Measurements from ENCODE around the gene PRDX6.

Gene PRDX6

DNA sequence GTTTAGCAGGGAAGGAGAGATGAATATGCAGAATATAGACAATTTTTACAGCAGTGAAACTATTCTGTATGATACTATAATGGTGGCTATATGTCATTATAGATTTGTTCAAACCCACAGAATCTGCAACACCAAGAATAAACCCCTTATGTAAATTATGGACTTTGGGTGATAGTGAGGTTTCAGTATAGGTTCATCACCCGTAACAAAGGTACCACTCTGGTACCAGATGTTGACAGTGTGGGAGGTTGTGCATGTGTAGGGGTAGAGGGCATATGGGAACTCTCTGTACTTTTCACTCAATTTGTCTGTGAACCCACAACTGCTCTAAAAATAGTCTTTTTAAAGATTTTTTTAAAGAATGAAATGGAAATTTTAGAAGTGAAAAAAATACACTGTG lies 29.9 kb upstream of the PRDX6 start:
- no peak overlapping the region for H3K4me2 ChIP-seq (ENCODE audit: low read depth, low read length)
- H4K20me1 ChIP-seq (ENCODE audit: insufficient read depth, low read length), result no peaks in the 10 kb centered on the region
- no peaks in the 10 kb centered on the region for H3K27me3 ChIP-seq (replicated peaks; ENCODE audit: insufficient read depth, low read length)
- no peaks in the 10 kb centered on the region for H3K36me3 ChIP-seq (replicated peaks; ENCODE audit: insufficient read depth, low read length)
- peaks cover 21% of the 10 kb centered on the region for H3K4me1 ChIP-seq (ENCODE audit: low read length)
- DNase-seq, result no peak
- no peak overlapping the region for H3K9ac ChIP-seq (ENCODE audit: low read length)
- TF ChIP-seq EZH2 (optimal IDR thresholded peaks at IDR 0.05; ENCODE audit: low read depth, low read length), result no peak
- no peak for TF ChIP-seq EZH2phosphoT487 (IDR thresholded peaks at IDR 0.05; ENCODE audit: low read length)
- TF ChIP-seq CTCF (IDR thresholded peaks at IDR 0.05; ENCODE audit: low read length), result no peak
- no peaks in the 10 kb centered on the region for H3K9me2 ChIP-seq (replicated peaks; ENCODE audit: insufficient read depth, low read length)
- H3K79me2 ChIP-seq (ENCODE audit: low read length), result no peaks in the 10 kb centered on the region
- no peak overlapping the region for H3K4me3 ChIP-seq (ENCODE audit: low read length)
- H3F3A ChIP-seq (ENCODE audit: insufficient read depth, low read length), result peaks cover 21% of the 10 kb centered on the region
- no peaks in the 10 kb centered on the region for H3K9me3 ChIP-seq (replicated peaks; ENCODE audit: insufficient read depth, low read length)
- no peak overlapping the region for H2AFZ ChIP-seq (ENCODE audit: low read length)
- no peak overlapping the region for H3K27ac ChIP-seq (ENCODE audit: low read length)

GRCh38 chr1:173448945-173449344 lies 28.2 kb upstream of the PRDX6 start:
- Histone ChIP-seq H3K4me3 (ENCODE audit: low read length) (no peak overlapping the region), H3K27me3 (replicated peaks; ENCODE audit: insufficient read depth, low read length) (no peaks in the 10 kb centered on the region), H3K9me3 (replicated peaks; ENCODE audit: insufficient read depth, low read length) (no peaks in the 10 kb centered on the region), H3F3A (ENCODE audit: insufficient read depth, low read length) (peaks cover 21% of the 10 kb centered on the region), H3K4me1 (ENCODE audit: low read length) (peaks cover 16% of the 10 kb centered on the region), H2AFZ (ENCODE audit: low read length) (no peak overlapping the region), H3K9me2 (replicated peaks; ENCODE audit: insufficient read depth, low read length) (no peaks in the 10 kb centered on the region), H3K36me3 (replicated peaks; ENCODE audit: insufficient read depth, low read length) (no peaks in the 10 kb centered on the region), H3K79me2 (ENCODE audit: low read length) (no peaks in the 10 kb centered on the region), H3K4me2 (ENCODE audit: low read depth, low read length) (no peak overlapping the region), H3K9ac (ENCODE audit: low read length) (no peak overlapping the region), H4K20me1 (ENCODE audit: insufficient read depth, low read length) (no peaks in the 10 kb centered on the region), H3K27ac (ENCODE audit: low read length) (no peak overlapping the region)
- no peak for TF ChIP-seq EZH2phosphoT487 (IDR thresholded peaks at IDR 0.05; ENCODE audit: low read length)
- TF ChIP-seq EZH2 (optimal IDR thresholded peaks at IDR 0.05; ENCODE audit: low read depth, low read length), result no peak
- TF ChIP-seq CTCF (IDR thresholded peaks at IDR 0.05; ENCODE audit: low read length), result no peak
- DNase-seq, result no peak

DNA sequence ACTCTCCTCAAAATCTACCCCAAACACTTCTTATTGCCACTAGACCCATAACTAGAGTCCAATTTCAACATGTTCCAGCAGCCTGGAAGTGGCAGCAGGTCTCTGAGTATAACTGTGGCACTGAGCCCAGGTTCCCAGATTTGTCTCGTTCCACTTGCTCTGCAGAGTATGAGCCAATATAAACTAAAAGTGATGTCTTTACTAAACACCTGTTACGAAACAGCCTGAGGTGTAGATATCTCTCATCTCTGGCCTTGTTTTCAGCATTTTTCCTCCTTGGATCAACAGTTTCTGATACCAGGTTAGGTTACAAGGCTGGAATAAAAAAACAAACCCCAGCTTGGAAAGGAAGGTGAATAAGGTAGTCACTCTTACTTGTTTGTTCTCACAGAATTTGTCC lies 25.2 kb upstream of the PRDX6 start:
- H3K27ac ChIP-seq (ENCODE audit: low read length), result no peak overlapping the region
- H3K4me2 ChIP-seq (ENCODE audit: low read depth, low read length), result no peak overlapping the region
- TF ChIP-seq EZH2 (optimal IDR thresholded peaks at IDR 0.05; ENCODE audit: low read depth, low read length) (no peak), EZH2phosphoT487 (IDR thresholded peaks at IDR 0.05; ENCODE audit: low read length) (no peak), CTCF (IDR thresholded peaks at IDR 0.05; ENCODE audit: low read length) (no peak)
- no peaks in the 10 kb centered on the region for H3K36me3 ChIP-seq (replicated peaks; ENCODE audit: insufficient read depth, low read length)
- H3K9me2 ChIP-seq (replicated peaks; ENCODE audit: insufficient read depth, low read length), result no peaks in the 10 kb centered on the region
- H2AFZ ChIP-seq (ENCODE audit: low read length), result no peak overlapping the region
- DNase-seq, result no peak
- no peak overlapping the region for H3K4me3 ChIP-seq (ENCODE audit: low read length)
- H3K4me1 ChIP-seq (ENCODE audit: low read length), result no peaks in the 10 kb centered on the region
- H3F3A ChIP-seq (ENCODE audit: insufficient read depth, low read length), result no peaks in the 10 kb centered on the region
- no peaks in the 10 kb centered on the region for H3K27me3 ChIP-seq (replicated peaks; ENCODE audit: insufficient read depth, low read length)
- no peaks in the 10 kb centered on the region for H3K79me2 ChIP-seq (ENCODE audit: low read length)
- no peaks in the 10 kb centered on the region for H4K20me1 ChIP-seq (ENCODE audit: insufficient read depth, low read length)
- H3K9me3 ChIP-seq (replicated peaks; ENCODE audit: insufficient read depth, low read length), result no peaks in the 10 kb centered on the region
- H3K9ac ChIP-seq (ENCODE audit: low read length), result no peak overlapping the region
